Measurements from ENCODE around the gene FRMD3.
A peak's percentile ranks its signal among the peaks of the same experiment; 100 is the strongest.

FRMD3 gene

GRCh38 chr9:83236029-83236696 lies 302.0 kb downstream of the FRMD3 start:
- H3K27me3 ChIP-seq (ENCODE audit: control insufficient read depth, insufficient read depth, low read length, poor library complexity, severe bottlenecking): no peaks in the 10 kb centered on the region

GRCh38 chr9:83235526-83235925 lies 302.7 kb downstream of the FRMD3 start:
- 28 to 33% methylated on average over 2 of the region's 2 CpGs for WGBS, 2 experiments
- Histone ChIP-seq H3K36me3 (ENCODE audit: control insufficient read depth, insufficient read depth, low read length) (no peaks in the 10 kb centered on the region), H3K27me3 (ENCODE audit: control insufficient read depth, insufficient read depth, low read length, poor library complexity, severe bottlenecking) (no peaks in the 10 kb centered on the region), H3K4me1 (ENCODE audit: control insufficient read depth, insufficient read depth, low read length) (no peaks in the 10 kb centered on the region), H3K27ac (ENCODE audit: insufficient read depth, low read depth, low read length, poor library complexity, severe bottlenecking) (no peak overlapping the region), H3K9me3 (ENCODE audit: control insufficient read depth, low read length) (no peaks in the 10 kb centered on the region), H3K4me3 (ENCODE audit: insufficient read depth, low read depth, low read length) (no peak overlapping the region)

More at GRCh38 chr9:83236029-83236696, 302.0 kb downstream of the FRMD3 start:
- WGBS, 2 experiments: 85 to 94% methylated on average over 4 of the region's 4 CpGs
- Histone ChIP-seq H3K9me3 (ENCODE audit: control insufficient read depth, low read length) (no peaks in the 10 kb centered on the region), H3K27ac (ENCODE audit: insufficient read depth, low read depth, low read length, poor library complexity, severe bottlenecking) (no peak overlapping the region), H3K36me3 (ENCODE audit: control insufficient read depth, insufficient read depth, low read length) (no peaks in the 10 kb centered on the region), H3K4me3 (ENCODE audit: insufficient read depth, low read depth, low read length) (no peak overlapping the region), H3K4me1 (ENCODE audit: control insufficient read depth, insufficient read depth, low read length) (no peaks in the 10 kb centered on the region)

- Histone ChIP-seq H3K27ac (ENCODE audit: insufficient read depth, low read depth, low read length, poor library complexity, severe bottlenecking) (no peak overlapping the region), H3K4me3 (ENCODE audit: insufficient read depth, low read depth, low read length) (no peak overlapping the region), H3K27me3 (ENCODE audit: control insufficient read depth, insufficient read depth, low read length, poor library complexity, severe bottlenecking) (no peaks in the 10 kb centered on the region), H3K4me1 (ENCODE audit: control insufficient read depth, insufficient read depth, low read length) (no peaks in the 10 kb centered on the region), H3K36me3 (ENCODE audit: control insufficient read depth, insufficient read depth, low read length) (no peaks in the 10 kb centered on the region), H3K9me3 (ENCODE audit: control insufficient read depth, low read length) (no peaks in the 10 kb centered on the region)
- 95 to 100% methylated on average over 1 of the region's 3 CpGs for WGBS, 2 experiments
Observed at GRCh38 chr9:83234541-83234940, 303.7 kb downstream of the FRMD3 start.

GRCh38 chr9:83233647-83234046 lies 304.6 kb downstream of the FRMD3 start:
- H3K4me1 ChIP-seq (ENCODE audit: control insufficient read depth, insufficient read depth, low read length): no peaks in the 10 kb centered on the region
- no peak overlapping the region for H3K27ac ChIP-seq (ENCODE audit: insufficient read depth, low read depth, low read length, poor library complexity, severe bottlenecking)
- no peaks in the 10 kb centered on the region for H3K9me3 ChIP-seq (ENCODE audit: control insufficient read depth, low read length)
- H3K36me3 ChIP-seq (ENCODE audit: control insufficient read depth, insufficient read depth, low read length): no peaks in the 10 kb centered on the region
- 78 to 80% methylated on average over 2 of the region's 2 CpGs for WGBS, 2 experiments
- no peak overlapping the region for H3K4me3 ChIP-seq (ENCODE audit: insufficient read depth, low read depth, low read length)
- H3K27me3 ChIP-seq (ENCODE audit: control insufficient read depth, insufficient read depth, low read length, poor library complexity, severe bottlenecking): no peaks in the 10 kb centered on the region

- Histone ChIP-seq H3K4me1 (ENCODE audit: control insufficient read depth, insufficient read depth, low read length) (no peaks in the 10 kb centered on the region), H3K27me3 (ENCODE audit: control insufficient read depth, insufficient read depth, low read length, poor library complexity, severe bottlenecking) (no peaks in the 10 kb centered on the region), H3K4me3 (ENCODE audit: insufficient read depth, low read depth, low read length) (no peak overlapping the region), H3K27ac (ENCODE audit: insufficient read depth, low read depth, low read length, poor library complexity, severe bottlenecking) (no peak overlapping the region), H3K9me3 (ENCODE audit: control insufficient read depth, low read length) (no peaks in the 10 kb centered on the region), H3K36me3 (ENCODE audit: control insufficient read depth, insufficient read depth, low read length) (no peaks in the 10 kb centered on the region)
- 73 to 81% methylated on average over 1 of the region's 1 CpG for WGBS, 2 experiments
Observed at GRCh38 chr9:83231039-83231438, 307.2 kb downstream of the FRMD3 start.

- 90 to 94% methylated on average over 3 of the region's 3 CpGs for WGBS, 2 experiments
- H3K9me3 ChIP-seq (ENCODE audit: control insufficient read depth, low read length): no peaks in the 10 kb centered on the region
- no peak overlapping the region for H3K27ac ChIP-seq (ENCODE audit: insufficient read depth, low read depth, low read length, poor library complexity, severe bottlenecking)
- H3K36me3 ChIP-seq (ENCODE audit: control insufficient read depth, insufficient read depth, low read length): no peaks in the 10 kb centered on the region
- H3K27me3 ChIP-seq (ENCODE audit: control insufficient read depth, insufficient read depth, low read length, poor library complexity, severe bottlenecking): peaks cover 10% of the 10 kb centered on the region
- H3K4me1 ChIP-seq (ENCODE audit: control insufficient read depth, insufficient read depth, low read length): no peaks in the 10 kb centered on the region
- H3K4me3 ChIP-seq (ENCODE audit: insufficient read depth, low read depth, low read length): no peak overlapping the region
Observed at GRCh38 chr9:83220730-83221129, 317.5 kb downstream of the FRMD3 start.

GRCh38 chr9:83219924-83220438 lies 318.2 kb downstream of the FRMD3 start:
- 73 to 74% methylated on average over 12 of the region's 12 CpGs for WGBS, 2 experiments
- Histone ChIP-seq H3K27ac (ENCODE audit: insufficient read depth, low read depth, low read length, poor library complexity, severe bottlenecking) (no peak overlapping the region), H3K9me3 (ENCODE audit: control insufficient read depth, low read length) (no peaks in the 10 kb centered on the region)

GRCh38 chr9:83219154-83219923 lies 318.9 kb downstream of the FRMD3 start:
- Histone ChIP-seq H3K9me3 (ENCODE audit: control insufficient read depth, low read length) (no peaks in the 10 kb centered on the region), H3K4me3 (ENCODE audit: insufficient read depth, low read depth, low read length) (peak overlapping the region; percentile 52), H3K4me1 (ENCODE audit: control insufficient read depth, insufficient read depth, low read length) (no peaks in the 10 kb centered on the region), H3K27ac (ENCODE audit: insufficient read depth, low read depth, low read length, poor library complexity, severe bottlenecking) (no peak overlapping the region), H3K36me3 (ENCODE audit: control insufficient read depth, insufficient read depth, low read length) (no peaks in the 10 kb centered on the region), H3K27me3 (ENCODE audit: control insufficient read depth, insufficient read depth, low read length, poor library complexity, severe bottlenecking) (peaks cover 10% of the 10 kb centered on the region)
- 8 to 9% methylated on average over 35 to 40 of the region's 40 CpGs for WGBS, 2 experiments

More at GRCh38 chr9:83219924-83220438, 318.2 kb downstream of the FRMD3 start:
- Histone ChIP-seq H3K36me3 (ENCODE audit: control insufficient read depth, insufficient read depth, low read length) (no peaks in the 10 kb centered on the region), H3K4me3 (ENCODE audit: insufficient read depth, low read depth, low read length) (peak overlapping the region; percentile 52), H3K27me3 (ENCODE audit: control insufficient read depth, insufficient read depth, low read length, poor library complexity, severe bottlenecking) (peaks cover 10% of the 10 kb centered on the region), H3K4me1 (ENCODE audit: control insufficient read depth, insufficient read depth, low read length) (no peaks in the 10 kb centered on the region)

GRCh38 chr9:83218411-83219090 lies 319.6 kb downstream of the FRMD3 start:
- no peaks in the 10 kb centered on the region for H3K9me3 ChIP-seq (ENCODE audit: control insufficient read depth, low read length)
- H3K4me1 ChIP-seq (ENCODE audit: control insufficient read depth, insufficient read depth, low read length): no peaks in the 10 kb centered on the region
- H3K36me3 ChIP-seq (ENCODE audit: control insufficient read depth, insufficient read depth, low read length): no peaks in the 10 kb centered on the region
- peaks cover 10% of the 10 kb centered on the region for H3K27me3 ChIP-seq (ENCODE audit: control insufficient read depth, insufficient read depth, low read length, poor library complexity, severe bottlenecking)
- H3K27ac ChIP-seq (ENCODE audit: insufficient read depth, low read depth, low read length, poor library complexity, severe bottlenecking): no peak overlapping the region
- H3K4me3 ChIP-seq (ENCODE audit: insufficient read depth, low read depth, low read length): no peak overlapping the region
- 91 to 92% methylated on average over 10 to 11 of the region's 11 CpGs for WGBS, 2 experiments

- Histone ChIP-seq H3K27me3 (ENCODE audit: control insufficient read depth, insufficient read depth, low read length, poor library complexity, severe bottlenecking) (no peaks in the 10 kb centered on the region), H3K9me3 (ENCODE audit: control insufficient read depth, low read length) (no peaks in the 10 kb centered on the region), H3K4me1 (ENCODE audit: control insufficient read depth, insufficient read depth, low read length) (no peaks in the 10 kb centered on the region), H3K36me3 (ENCODE audit: control insufficient read depth, insufficient read depth, low read length) (no peaks in the 10 kb centered on the region), H3K4me3 (ENCODE audit: insufficient read depth, low read depth, low read length) (no peak overlapping the region), H3K27ac (ENCODE audit: insufficient read depth, low read depth, low read length, poor library complexity, severe bottlenecking) (no peak overlapping the region)
- WGBS, 2 experiments: 88 to 95% methylated on average over 3 of the region's 3 CpGs
Observed at GRCh38 chr9:83209188-83209731, 328.9 kb downstream of the FRMD3 start.
